GM13977 (cell line): ENCODE data around the gene FAM118B.

ENCODE experiments used
- DNase-seq: peaks from one replicate; pipeline ENCODE4 v3.0.0; 2012; ENCODE audit warnings: low spot score
- CTCF ChIP-seq: IDR thresholded peaks from 2 replicates; pipeline ENCODE4 v1.5.1; 2012; ENCODE audit warnings: mild to moderate bottlenecking, control low read depth; ENCODE audit not compliant: insufficient read depth; ENCODE audit errors: extremely low read depth, missing control alignments
- in situ Hi-C: fragments of 300-500 bp; cut with MboI; formaldehyde crosslinking; loops from one replicate; pipeline ENCODE4 v1.12.0; 2022; ENCODE audit warnings: low sequenced_read_pairs, low pct_unique_long_range_greater_than_20kb, mixed read lengths, inconsistent platforms; ENCODE audit not compliant: unreplicated experiment

FAM118B gene

GRCh38 chr11:126165757-126166156, 45.8 kb upstream of the FAM118B start:
- no peak for TF ChIP-seq CTCF
- no peak for DNase-seq
- in situ Hi-C loops, result no loop called here

GRCh38 chr11:126166413-126166812, 45.2 kb upstream of the FAM118B start:
- no peak for DNase-seq
- in situ Hi-C loops, result no loop called here
- no peak for TF ChIP-seq CTCF

- no peak for DNase-seq
- in situ Hi-C loops, result no loop called here
- no peak for TF ChIP-seq CTCF
Measured at GRCh38 chr11:126167488-126167887, 44.1 kb upstream of the FAM118B start.

DNA sequence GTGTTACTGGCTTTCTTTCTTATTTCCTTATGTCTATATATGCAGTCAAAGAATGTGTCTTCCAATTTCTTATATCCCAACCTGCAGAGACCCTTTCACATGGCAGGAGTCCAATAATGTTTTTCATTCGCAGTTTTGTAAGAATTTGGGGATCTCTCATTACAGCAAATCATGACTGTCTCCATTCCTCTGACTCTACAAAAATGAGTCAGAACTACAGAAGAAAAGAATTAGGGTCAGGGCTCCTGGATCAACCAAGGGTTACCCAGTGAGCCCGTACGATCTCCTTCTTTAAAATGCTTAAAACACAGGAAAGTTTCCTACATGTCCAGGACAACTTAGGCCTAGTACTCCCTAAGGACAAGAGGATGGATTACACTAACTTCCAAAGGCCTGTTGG, 42.3 kb upstream of the FAM118B start:
- in situ Hi-C loops, result no loop called here
- TF ChIP-seq CTCF, result no peak
- no peak for DNase-seq

DNA sequence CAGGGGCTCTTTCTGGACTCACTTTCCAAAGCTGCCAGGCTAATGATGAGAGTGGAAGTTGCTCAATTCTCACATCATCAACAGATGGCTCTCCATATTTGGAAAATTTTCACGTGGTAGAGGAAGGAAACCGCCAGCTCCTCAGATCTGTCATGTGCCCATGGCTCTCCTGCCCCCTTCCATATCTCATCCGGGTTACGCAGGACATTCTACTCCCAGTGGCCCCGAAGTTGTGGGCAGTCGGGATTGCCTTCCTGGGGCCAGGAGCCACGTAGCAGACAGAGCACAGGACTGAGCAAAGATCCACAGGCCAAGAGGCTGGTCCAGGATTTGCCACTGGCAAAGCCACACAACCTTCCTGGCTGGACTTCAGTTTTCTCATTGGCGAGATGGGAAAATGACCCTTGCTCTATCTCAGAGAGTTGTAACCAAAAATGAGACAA, 39.0 kb upstream of the FAM118B start:
- no peak for TF ChIP-seq CTCF
- in situ Hi-C loops, result no loop called here
- DNase-seq, result no peak

DNA sequence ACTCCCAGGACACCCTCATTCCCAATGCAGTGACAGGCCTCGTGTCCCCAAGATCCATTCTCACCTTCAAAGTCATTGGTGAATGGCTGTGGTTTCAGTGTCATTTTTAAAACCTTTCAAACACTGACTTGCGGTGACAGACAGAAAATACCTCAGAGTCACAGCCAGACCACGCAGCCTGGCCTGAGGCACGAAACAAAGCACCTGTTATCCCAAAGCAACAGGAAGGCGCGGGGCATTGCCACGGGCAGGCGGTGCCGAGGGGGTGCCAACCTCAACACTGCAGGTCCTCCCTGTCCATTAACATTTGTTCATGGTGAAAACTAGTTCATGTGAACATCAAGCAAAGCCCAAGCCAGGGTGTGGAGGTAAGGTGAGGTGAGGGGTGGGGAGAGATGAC, 38.3 kb upstream of the FAM118B start:
- TF ChIP-seq CTCF, result no peak
- no peak for DNase-seq
- in situ Hi-C loops, result no loop called here

- in situ Hi-C loops, result no loop called here
- TF ChIP-seq CTCF, result no peak
- DNase-seq, result no peak
Measured at GRCh38 chr11:126174816-126175215, 36.8 kb upstream of the FAM118B start.
